ENCODE data around the gene RTN4RL1.

RTN4RL1 gene

GRCh38 chr17:2059547-2060384, 34.6 kb upstream of the RTN4RL1 start:
- DNase-seq (ENCODE audit: low spot score): no peak

DNA sequence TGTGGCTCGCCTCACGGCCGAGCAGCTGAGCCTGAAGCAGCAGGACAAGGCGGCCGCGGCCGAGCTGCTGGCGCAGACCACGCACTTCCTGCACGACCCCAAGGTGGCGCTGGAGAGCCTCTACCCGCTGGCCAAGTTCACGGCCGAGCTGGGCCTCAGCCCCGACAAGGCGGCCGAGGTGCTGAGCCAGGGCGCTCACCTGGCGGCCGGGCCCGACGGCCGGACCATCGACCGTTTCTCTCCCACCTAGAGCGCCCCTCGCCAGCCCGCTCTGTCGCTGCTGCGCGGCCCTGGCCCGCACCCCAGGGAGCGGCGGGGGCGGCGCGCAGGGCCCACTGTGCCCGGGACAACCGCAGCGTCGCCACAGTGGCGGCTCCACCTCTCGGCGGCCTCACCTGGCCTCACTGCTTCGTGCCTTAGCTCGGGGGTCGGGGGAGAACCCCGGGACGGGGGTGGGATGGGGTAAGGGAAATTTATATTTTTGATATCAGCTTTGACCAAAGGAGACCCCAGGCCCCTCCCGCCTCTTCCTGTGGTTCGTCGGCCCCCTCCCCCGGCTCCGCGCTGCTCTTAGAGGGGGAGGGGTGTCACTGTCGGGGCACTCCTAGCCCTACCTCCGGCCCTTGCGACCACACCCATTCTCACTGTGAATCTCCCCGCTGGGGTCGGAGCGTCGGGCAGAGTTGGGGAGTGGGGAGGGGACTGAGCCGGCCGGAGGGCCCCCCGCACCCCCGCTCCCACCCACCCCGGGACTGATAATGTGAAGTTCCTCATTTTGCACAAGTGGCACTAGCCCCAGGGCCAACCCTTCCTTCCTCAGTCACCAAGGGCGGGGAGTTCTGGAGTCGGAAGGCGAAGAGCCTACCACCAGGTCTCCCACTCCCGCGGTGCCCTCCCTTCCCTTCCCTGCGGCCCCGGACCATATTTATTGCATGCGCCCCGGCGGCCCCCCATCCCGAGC, 33.7 kb upstream of the RTN4RL1 start:
- peak; percentile 81 for DNase-seq (ENCODE audit: low spot score)

GRCh38 chr17:2057760-2058585, 32.8 kb upstream of the RTN4RL1 start:
- no peak for DNase-seq (ENCODE audit: low spot score)

GRCh38 chr17:2057175-2057759, 32.1 kb upstream of the RTN4RL1 start:
- DNase-seq (ENCODE audit: low spot score): no peak

GRCh38 chr17:2056206-2057174, 31.4 kb upstream of the RTN4RL1 start:
- no peak for DNase-seq (ENCODE audit: low spot score)

DNA sequence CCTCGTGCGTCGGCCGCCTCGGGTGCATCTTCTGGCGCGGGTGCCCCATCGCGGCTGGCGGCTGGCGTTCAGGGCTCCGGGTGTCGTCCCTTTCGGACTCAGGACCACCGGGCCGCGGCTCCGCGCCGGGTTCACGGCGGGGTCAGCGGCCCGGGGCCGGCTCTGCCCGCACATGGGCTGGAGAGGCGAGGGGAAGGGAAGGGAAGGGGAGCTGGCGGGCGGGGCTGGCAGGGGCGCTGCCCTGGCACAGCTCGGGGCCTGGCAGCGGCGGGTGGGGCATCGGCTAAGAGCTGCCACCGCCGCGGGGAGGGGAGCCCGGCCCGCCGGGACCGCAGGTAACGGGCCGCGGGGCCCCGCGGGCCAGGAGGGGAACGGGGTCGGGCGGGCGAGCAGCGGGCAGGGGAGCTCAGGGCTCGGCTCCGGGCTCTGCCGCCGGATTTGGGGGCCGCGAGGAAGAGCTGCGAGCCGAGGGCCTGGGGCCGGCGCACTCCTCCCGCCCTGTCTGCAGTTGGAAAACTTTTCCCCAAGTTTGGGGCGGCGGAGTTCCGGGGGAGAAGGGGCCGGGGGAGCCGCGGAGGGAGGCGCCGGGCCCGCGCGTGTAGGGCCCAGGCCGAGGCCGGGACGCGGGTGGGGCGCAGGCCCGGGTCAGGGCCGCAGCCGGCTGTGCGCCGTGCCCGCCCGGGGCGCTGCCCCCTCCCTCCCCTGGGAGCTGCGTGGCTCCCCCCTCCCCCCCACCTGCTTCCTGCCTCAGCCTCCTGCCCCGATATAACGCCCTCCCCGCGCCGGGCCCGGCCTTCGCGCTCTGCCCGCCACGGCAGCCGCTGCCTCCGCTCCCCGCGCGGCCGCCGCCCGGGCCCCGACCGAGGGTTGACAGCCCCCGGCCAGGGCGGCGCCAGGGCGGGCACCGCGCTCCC, 30.4 kb upstream of the RTN4RL1 start:
- peak; percentile 72 for DNase-seq (ENCODE audit: low spot score)

- peak; percentile 89 for DNase-seq (ENCODE audit: low spot score)
Measured at GRCh38 chr17:2054512-2055291, 29.6 kb upstream of the RTN4RL1 start, which contains the start of gene HIC1. Gene HIC1, plus strand, starts transcription at chr17:2055103. Its CDS starts 1,588 bp downstream, at chr17:2056691.

DNA sequence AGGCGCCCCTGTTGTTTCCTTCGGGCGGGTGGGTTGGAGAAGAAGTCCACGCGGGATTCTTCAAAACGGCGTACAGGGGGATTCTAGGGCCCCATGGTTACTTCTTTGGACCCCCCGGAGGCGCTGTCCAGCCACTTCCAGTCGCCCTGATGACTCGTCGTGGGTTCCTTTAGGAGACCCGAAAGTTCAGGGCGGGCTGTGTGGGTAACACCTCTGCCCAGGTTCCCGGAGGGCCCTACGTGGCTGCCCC, 29.1 kb upstream of the RTN4RL1 start:
- DNase-seq (ENCODE audit: low spot score): no peak

- peak; percentile 65 for DNase-seq (ENCODE audit: low spot score)
Measured at GRCh38 chr17:2053380-2054261, 28.5 kb upstream of the RTN4RL1 start.

DNA sequence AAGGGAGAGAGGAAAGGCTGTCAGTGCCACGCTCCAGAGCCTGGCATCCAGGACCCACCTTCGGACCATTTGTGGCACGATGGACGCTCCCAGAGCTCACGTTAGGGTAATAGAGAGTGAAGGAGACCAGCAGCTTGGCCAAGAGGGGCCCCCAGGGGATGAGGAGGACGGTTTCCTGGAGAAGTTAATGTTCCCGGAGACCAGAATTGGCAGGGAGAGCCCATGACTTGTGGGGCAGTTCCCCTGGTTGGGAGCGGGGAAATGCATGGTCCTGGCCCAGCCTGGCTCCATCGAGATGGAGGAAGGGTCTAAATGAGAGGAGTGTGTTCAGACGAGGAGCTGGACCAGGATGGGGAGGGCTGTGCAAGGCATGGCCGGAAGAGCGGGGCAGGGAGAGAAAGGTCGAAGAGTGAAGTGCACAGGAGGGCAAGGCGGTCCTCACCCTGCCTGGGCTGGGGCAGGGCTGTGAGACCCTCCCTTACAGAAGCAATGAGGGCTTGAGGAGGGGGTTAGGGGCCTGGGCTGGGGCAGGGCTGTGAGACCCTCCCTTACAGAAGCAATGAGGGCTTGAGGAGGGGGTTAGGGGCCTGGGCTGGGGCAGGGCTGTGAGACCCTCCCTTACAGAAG, 26.9 kb upstream of the RTN4RL1 start:
- no peak for DNase-seq (ENCODE audit: low spot score)

DNA sequence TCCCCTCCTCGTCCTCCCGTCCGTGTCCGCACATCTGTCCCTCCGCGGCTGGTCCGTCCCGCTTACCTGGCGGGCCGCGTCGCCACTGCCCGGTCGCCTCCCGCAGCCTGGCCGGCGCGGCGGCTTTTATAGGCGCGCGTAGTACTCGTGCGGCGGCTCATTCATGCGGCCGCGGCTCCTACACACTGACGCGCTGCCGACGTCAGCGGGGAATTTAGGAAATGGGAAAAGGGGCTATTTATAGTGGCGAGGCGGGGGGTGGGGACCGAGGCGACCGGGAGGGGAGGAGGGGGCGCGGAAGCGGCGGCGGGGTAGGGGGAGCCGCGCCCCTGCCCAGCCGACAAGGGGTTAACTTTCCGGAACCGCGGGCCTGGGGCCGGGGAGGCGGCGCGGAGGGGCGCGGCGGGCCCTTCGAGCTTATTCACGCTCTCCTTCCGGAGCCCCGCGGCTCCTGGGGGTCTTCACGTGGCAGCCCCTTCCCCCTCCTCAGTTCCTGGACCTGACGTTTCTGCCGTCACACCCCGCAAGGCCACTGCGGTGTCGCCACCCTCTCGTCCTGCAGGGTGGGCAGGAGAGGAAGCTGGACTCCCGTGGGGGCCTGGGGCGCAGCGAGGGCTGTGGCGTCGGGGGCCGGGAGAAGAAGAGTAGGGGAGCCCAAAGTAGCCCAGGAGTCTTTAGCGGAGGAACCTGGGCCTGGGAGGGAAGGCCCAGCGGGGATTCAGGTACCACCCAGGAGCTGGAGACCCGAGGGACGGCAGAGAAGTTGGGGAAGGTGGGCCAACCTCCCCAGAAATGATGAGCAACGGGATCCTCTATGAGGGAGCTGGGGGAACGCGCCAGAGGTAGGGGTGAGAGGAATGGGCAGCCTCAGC, 26.2 kb upstream of the RTN4RL1 start:
- DNase-seq (ENCODE audit: low spot score): no peak

DNA sequence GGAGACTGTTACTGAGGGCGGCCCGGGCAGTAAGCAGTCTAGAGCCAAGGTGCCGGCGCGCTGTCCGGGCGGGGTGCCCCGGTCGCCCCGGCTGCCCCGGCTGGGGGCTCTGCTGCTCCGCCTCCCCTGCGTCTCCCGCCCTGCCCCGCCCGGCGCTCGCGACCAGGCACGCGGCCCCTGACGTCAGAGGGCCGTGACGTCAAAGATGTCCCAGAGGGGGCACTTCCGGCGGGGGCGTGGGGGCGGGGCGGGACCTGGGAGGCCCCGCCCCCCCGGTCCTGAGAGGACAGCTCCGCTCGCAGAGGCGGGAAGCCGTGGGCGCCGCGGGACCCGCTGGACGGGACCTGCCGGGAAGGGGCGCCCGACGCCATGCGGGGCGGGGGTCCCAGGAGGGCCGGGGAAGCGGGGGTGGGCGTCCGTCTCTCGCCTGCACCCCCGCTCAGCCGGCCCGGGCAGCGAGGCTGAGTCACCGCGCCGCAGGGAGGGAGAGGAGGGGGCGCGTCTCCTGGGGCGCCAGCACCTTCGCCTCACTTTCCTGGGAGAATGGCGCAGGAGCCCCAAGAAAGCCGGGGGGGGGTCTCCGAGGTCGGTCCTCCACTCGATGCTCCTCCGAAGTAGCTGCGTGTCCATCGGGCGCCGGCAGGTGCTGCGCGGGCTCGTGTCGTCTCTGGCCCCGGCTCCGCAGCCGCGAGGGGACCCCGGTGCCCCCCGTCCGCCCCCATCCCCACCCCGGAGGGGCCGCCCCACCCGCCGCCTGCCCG, 25.3 kb upstream of the RTN4RL1 start:
- DNase-seq (ENCODE audit: low spot score): peak; percentile 71

DNA sequence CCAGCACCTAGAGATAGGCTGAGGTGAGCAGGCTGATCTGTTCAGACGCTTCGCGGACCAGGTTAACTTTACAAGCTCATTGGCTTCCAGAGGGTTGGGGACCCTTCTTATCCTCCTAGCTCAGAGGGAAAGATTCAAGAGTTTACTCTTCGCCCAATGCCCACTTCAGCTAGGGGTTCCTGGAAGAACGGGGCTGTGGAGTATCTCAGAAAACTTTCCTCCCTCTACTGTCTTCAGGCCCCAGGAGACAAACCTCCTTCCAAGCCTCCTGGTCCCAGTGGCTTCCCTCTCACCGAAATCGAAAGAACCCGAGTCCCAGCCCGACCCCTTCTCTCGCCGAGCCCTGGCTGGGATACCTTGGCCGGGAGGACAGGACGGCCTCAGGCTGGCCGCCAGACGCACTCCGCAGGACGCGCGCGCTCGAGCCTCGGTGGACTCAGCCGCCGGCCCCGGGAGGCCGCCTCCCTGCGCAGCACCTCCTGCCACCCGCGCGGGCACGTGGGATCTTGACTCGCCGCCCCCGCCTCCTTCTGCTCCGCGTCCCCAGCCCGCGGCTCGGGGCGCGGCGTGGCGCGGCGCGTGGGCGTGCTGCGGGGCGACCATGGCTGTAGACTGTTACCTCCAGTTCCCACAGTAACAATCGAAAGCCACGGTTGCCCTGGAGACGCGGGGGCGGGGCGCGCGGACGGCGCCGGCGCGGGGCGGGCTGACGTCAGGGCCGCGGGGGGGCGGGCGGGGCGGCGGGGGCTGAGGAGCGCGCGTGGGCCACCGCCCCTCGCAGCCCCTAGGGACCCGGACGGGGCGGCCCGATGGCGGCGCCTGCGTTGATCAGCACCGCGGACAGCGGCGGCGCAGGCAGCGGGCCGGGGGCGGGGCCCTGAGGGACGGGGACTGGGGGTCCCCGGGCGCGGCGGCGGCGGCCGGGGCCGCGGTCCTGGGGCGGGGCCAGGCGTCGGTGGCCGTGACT, 24.5 kb upstream of the RTN4RL1 start:
- DNase-seq (ENCODE audit: low spot score): peak; percentile 87

DNA sequence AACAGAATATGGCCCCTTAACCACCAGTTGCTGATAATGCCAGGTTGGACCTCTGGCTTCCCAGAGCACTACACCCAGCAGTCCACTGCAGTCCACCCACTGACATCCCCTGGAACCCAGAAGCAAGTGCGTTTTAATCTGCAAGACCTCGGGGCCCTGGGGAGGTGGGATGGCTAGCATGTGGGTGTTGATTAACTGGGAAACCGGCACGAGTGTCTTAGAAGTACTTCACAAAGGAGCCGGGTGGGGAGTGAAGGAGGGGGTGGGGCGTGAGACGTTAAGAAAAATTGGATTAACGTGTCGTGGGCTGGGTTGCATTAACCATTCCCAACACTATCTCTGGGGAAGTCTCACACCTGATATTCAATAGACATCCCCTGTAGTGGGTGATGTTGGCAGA, 23.7 kb upstream of the RTN4RL1 start:
- DNase-seq (ENCODE audit: low spot score): no peak

All from hepatic stellate cell (primary cell).